Transverse colon (tissue), 4 donors: ENCODE results near the gene RAD52. TPM values are rescaled to one million over a fixed set of nuclear protein-coding genes. Genes with fewer than 3 reads are reported as not detected.

ENCODE experiments used
- DNase-seq: peaks from one replicate; pipeline ENCODE4 v3.0.0-alpha.2; 2019
- H3K27ac ChIP-seq, 4 donors: fragments of 200-600 bp; sonication (generic); 2 replicates each; pipeline ENCODE4 v1.5.1; 2016 to 2018; ENCODE audit warnings: inconsistent platforms in 4 of 4
- H3K27me3 ChIP-seq: fragments of 200-600 bp; sonication (generic); 2 replicates; pipeline ENCODE4 v1.5.1; 2017; ENCODE audit warnings: inconsistent platforms
- H3K36me3 ChIP-seq, 4 donors: fragments of 200-600 bp; sonication (generic); 2 replicates each; pipeline ENCODE4 v1.5.1; 2017 to 2019; ENCODE audit warnings: inconsistent platforms in 4 of 4
- H3K4me1 ChIP-seq, 4 donors: fragments of 200-600 bp; sonication (generic); 2 replicates each; pipeline ENCODE4 v1.5.1; 2017 to 2020; ENCODE audit warnings: inconsistent platforms in 4 of 4
- H3K4me3 ChIP-seq, 4 donors: fragments of 200-600 bp; sonication (generic); 1 replicate in 1 of 4; 2 replicates in 3 of 4; pipeline versions ENCODE4 v1.5.1 to v1.6.1; 2017 to 2019; ENCODE audit warnings: inconsistent platforms in 4 of 4
- H3K9me3 ChIP-seq, 2 donors: fragments of 200-600 bp; sonication (generic); 2 replicates each; pipeline ENCODE4 v1.5.1; 2017 to 2019; ENCODE audit warnings: inconsistent platforms in 2 of 2
- CTCF ChIP-seq, 5 experiments: fragments of 200-600 bp in 3 of 5; fragments of 450-650 bp in 2 of 5; sonication (generic) in 3 of 5; IDR thresholded peaks; 1 replicate in 2 of 5; 2 replicates in 3 of 5; pipeline ENCODE4 v1.5.1; 2016 to 2017; ENCODE audit warnings: antibody characterized with exemption in 5 of 5, inconsistent platforms in 3 of 5, mild to moderate bottlenecking in 2 of 5, moderate library complexity in 1 of 5
- EP300 ChIP-seq: sonication (generic); formaldehyde crosslinking; IDR thresholded peaks from one replicate; pipeline ENCODE4 v1.6.1; 2017; ENCODE audit warnings: antibody characterized with exemption, low read depth
- POLR2A ChIP-seq: fragments of 450-650 bp; IDR thresholded peaks from one replicate; pipeline ENCODE4 v1.6.1; 2016; ENCODE audit warnings: antibody characterized with exemption, mild to moderate bottlenecking, moderate library complexity
- POLR2AphosphoS5 ChIP-seq, 3 donors: sonication (generic); formaldehyde crosslinking; IDR thresholded peaks; one replicate each; pipeline ENCODE4 v1.6.1; 2016; ENCODE audit warnings: antibody characterized with exemption in 3 of 3
- WGBS, 2 donors: methylation state at CpG; one replicate each; pipeline ENCODE4 v1.1.5; 2018; ENCODE audit warnings: low coverage in 1 of 2; 5-methylcytosine and 5-hydroxymethylcytosine counted together
- in situ Hi-C, 4 donors: fragments of 200-750 bp; cut with MboI; loops; one replicate each; pipeline versions ENCODE4 v1.15.0 to v1.15.1; 2017; ENCODE audit warnings: low sequenced_read_pairs in 3 of 4, low pct_ligation_motif_present in 1 of 4, low pct_unique_long_range_greater_than_20kb in 1 of 4
- intact Hi-C: fragments of 100-400 bp; cut with DNase I; formaldehyde crosslinking; loops from one replicate; pipeline ENCODE4 v1.15.1; 2023; ENCODE audit warnings: low total_unique reads
- total RNA-seq, 4 donors: library from RNA; depleted of rRNA; stranded (reverse); fragments of >200 nt; gene quantifications; one replicate each; pipeline ENCODE4 v1.1.0, GENCODE V29; 2016

RAD52 gene
- total RNA-seq, 4 donors from 2014 or later = 12.7 to 84.2 (median 31.4) TPM

- 20 to 94% methylated on average over 2 to 9 of the region's 9 CpGs for WGBS, 2 donors
- in situ Hi-C loops = no loop called here
- TF ChIP-seq POLR2AphosphoS5 (IDR thresholded peaks at IDR 0.05) = no peak
- TF ChIP-seq POLR2A = no peak
- no peak for TF ChIP-seq EP300
- TF ChIP-seq CTCF (IDR thresholded peaks at IDR 0.05) = no peak
Measured at GRCh38 chr12:967641-968040, 18.1 kb upstream of the RAD52 start.

GRCh38 chr12:966724-967123 is 17.2 kb upstream of the RAD52 start:
- TF ChIP-seq EP300 = no peak
- no peak for TF ChIP-seq POLR2AphosphoS5 (IDR thresholded peaks at IDR 0.05)
- no peak for TF ChIP-seq CTCF (IDR thresholded peaks at IDR 0.05)
- in situ Hi-C loops = no loop called here
- H3K27me3 ChIP-seq = no peaks in the 10 kb centered on the region

More at GRCh38 chr12:967641-968040, 18.1 kb upstream of the RAD52 start:
- Histone ChIP-seq H3K4me3 (no peak overlapping the region), H3K4me1 (no peaks in the 10 kb centered on the region), H3K27me3 (no peaks in the 10 kb centered on the region), H3K9me3 (no peaks in the 10 kb centered on the region), H3K36me3 (no peaks in the 10 kb centered on the region), H3K27ac (no peak overlapping the region)
- intact Hi-C loops = no loop called here
- DNase-seq = no peak

GRCh38 chr12:958588-959123 is 9.2 kb upstream of the RAD52 start:
- Histone ChIP-seq H3K27me3 (no peaks in the 10 kb centered on the region), H3K9me3 (no peaks in the 10 kb centered on the region), H3K4me1 (no peaks in the 10 kb centered on the region), H3K4me3 (no peak overlapping the region), H3K27ac (no peak overlapping the region), H3K36me3 (no peaks in the 10 kb centered on the region)
- intact Hi-C loops = no loop called here
- in situ Hi-C loops = loop anchor here in 1 of 4 donors (10.0 kb wide), 1 partner anchor 384 kb away; no protein-coding TSS in a partner anchor
- WGBS, 2 donors = 63% methylated on average over 4 to 7 of the region's 8 CpGs
- no peak for DNase-seq
- TF ChIP-seq POLR2AphosphoS5 (IDR thresholded peaks at IDR 0.05) (no peak), CTCF (IDR thresholded peaks at IDR 0.05) (no peak), EP300 (no peak), POLR2A (no peak)

More at GRCh38 chr12:966724-967123, 17.2 kb upstream of the RAD52 start:
- H3K9me3 ChIP-seq = no peaks in the 10 kb centered on the region
- H3K36me3 ChIP-seq = no peaks in the 10 kb centered on the region
- H3K27ac ChIP-seq = no peak overlapping the region
- H3K4me3 ChIP-seq = no peak overlapping the region
- 82% methylated on average over 6 of the region's 6 CpGs for WGBS, 2 donors
- DNase-seq = no peak
- no peaks in the 10 kb centered on the region for H3K4me1 ChIP-seq
- intact Hi-C loops = no loop called here

GRCh38 chr12:955939-956338 is 6.4 kb upstream of the RAD52 start:
- H3K9me3 ChIP-seq = no peaks in the 10 kb centered on the region
- intact Hi-C loops = no loop called here
- no peaks in the 10 kb centered on the region for H3K27me3 ChIP-seq
- no peaks in the 10 kb centered on the region for H3K36me3 ChIP-seq
- no peak overlapping the region for H3K4me3 ChIP-seq
- TF ChIP-seq EP300 = no peak
- no peak for TF ChIP-seq POLR2AphosphoS5 (IDR thresholded peaks at IDR 0.05)
- no peak for TF ChIP-seq CTCF (IDR thresholded peaks at IDR 0.05)
- no peak for TF ChIP-seq POLR2A
- in situ Hi-C loops = loop anchor here in 1 of 4 donors (10.0 kb wide), 1 partner anchor 381 kb away; no protein-coding TSS in a partner anchor
- 91 to 97% methylated on average over 5 to 6 of the region's 6 CpGs for WGBS, 2 donors
- H3K27ac ChIP-seq = no peak overlapping the region
- DNase-seq = no peak
- peaks cover 0 to 10% (median 2%) of the 10 kb centered on the region in 4 donors for H3K4me1 ChIP-seq
